ENCODE data around the gene STK11IP. TPM values are rescaled to one million over a fixed set of nuclear protein-coding genes. Genes with fewer than 3 reads are reported as not detected.
A peak's percentile ranks its signal among the peaks of the same experiment; 100 is the strongest.

STK11IP gene
- total and polyA plus RNA-seq, 2 of the 13 experiments (the other 11 are each of a cell fraction or from before 2014, with no cell fraction given): 12.8 to 24.0 TPM

DNA sequence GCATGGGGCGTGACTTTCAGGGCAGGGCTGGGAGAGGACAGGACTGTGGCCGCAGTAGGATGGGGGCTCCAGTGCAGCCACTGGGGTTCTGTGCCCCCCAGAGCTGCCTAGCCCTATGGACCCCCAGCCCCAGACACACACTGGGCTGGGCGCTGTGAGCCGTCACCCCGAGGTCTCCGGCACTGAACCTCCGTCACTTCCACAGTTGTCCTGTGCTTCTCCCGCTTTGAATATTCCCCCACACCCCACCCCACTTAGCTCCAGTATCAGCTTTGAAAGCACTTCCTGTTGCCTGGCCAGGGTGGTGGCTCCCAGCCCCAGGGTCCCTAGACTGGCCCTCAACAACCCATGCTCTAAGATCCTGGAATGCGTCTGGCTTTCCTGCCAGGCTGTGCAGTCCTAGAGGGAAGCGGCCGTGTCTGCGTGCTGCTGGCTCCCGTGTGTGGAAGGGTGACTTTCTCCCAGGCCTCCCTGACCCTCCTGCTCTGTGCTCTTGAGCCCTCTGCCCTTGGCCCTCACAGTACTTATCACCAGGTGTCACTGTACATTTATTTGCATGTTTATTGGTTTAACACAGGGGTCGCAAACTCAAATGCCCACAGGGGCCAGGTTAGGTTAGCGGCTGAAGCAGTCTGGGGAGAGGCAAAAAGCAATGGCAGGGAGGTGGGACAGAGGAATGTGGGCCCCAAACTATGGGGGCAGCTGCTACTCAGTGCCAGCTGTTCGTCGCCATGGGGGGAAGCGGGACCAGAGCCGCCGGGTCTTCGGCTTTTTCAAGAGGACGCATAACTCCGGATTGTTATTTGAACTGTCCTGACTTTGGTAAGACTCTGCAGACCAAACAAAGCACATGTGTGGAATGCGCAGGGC lies 36.2 kb upstream of the STK11IP start (continued):
- TF ChIP-seq, protein P1, sequence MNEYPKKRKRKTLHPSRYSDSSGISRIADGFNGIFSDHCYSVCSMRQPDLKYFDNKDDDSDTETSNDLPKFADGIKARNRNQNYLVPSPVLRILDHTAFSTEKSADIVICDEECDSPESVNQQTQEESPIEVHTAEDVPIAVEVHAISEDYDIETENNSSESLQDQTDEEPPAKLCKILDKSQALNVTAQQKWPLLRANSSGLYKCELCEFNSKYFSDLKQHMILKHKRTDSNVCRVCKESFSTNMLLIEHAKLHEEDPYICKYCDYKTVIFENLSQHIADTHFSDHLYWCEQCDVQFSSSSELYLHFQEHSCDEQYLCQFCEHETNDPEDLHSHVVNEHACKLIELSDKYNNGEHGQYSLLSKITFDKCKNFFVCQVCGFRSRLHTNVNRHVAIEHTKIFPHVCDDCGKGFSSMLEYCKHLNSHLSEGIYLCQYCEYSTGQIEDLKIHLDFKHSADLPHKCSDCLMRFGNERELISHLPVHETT (CRISPR knock-in tag; conservative IDR thresholded peaks at IDR 0.05): no peak
- TF ChIP-seq RCOR2 (CRISPR knock-in tag; IDR thresholded peaks at IDR 0.05): no peak
- TF ChIP-seq ZFP1 (CRISPR knock-in tag; IDR thresholded peaks at IDR 0.05): no peak
- TF ChIP-seq NR2F1 (CRISPR knock-in tag; IDR thresholded peaks at IDR 0.05): peak in 1 of 2 experiments; percentile 46; a peak in 1 of 4 replicates
- TF ChIP-seq, protein P2, sequence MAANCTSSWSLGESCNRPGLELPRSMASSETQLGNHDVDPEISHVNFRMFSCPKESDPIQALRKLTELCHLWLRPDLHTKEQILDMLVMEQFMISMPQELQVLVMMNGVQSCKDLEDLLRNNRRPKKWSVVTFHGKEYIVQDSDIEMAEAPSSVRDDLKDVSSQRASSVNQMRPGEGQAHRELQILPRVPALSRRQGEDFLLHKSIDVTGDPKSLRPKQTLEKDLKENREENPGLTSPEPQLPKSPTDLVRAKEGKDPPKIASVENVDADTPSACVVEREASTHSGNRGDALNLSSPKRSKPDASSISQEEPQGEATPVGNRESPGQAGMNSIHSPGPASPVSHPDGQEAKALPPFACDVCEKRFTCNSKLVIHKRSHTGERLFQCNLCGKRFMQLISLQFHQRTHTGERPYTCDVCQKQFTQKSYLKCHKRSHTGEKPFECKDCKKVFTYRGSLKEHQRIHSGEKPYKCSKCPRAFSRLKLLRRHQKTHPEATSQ (CRISPR knock-in tag; IDR thresholded peaks at IDR 0.05; ENCODE audit: borderline replicate concordance): no peak
- TF ChIP-seq ZNF569 (CRISPR knock-in tag; IDR thresholded peaks at IDR 0.05; ENCODE audit: borderline replicate concordance): no peak
- TF ChIP-seq ZNF354B (CRISPR knock-in tag; IDR thresholded peaks at IDR 0.05): no peak
- TF ChIP-seq ZNF670 (CRISPR knock-in tag; IDR thresholded peaks at IDR 0.05; ENCODE audit: borderline replicate concordance): no peak
- TF ChIP-seq, protein P3, sequence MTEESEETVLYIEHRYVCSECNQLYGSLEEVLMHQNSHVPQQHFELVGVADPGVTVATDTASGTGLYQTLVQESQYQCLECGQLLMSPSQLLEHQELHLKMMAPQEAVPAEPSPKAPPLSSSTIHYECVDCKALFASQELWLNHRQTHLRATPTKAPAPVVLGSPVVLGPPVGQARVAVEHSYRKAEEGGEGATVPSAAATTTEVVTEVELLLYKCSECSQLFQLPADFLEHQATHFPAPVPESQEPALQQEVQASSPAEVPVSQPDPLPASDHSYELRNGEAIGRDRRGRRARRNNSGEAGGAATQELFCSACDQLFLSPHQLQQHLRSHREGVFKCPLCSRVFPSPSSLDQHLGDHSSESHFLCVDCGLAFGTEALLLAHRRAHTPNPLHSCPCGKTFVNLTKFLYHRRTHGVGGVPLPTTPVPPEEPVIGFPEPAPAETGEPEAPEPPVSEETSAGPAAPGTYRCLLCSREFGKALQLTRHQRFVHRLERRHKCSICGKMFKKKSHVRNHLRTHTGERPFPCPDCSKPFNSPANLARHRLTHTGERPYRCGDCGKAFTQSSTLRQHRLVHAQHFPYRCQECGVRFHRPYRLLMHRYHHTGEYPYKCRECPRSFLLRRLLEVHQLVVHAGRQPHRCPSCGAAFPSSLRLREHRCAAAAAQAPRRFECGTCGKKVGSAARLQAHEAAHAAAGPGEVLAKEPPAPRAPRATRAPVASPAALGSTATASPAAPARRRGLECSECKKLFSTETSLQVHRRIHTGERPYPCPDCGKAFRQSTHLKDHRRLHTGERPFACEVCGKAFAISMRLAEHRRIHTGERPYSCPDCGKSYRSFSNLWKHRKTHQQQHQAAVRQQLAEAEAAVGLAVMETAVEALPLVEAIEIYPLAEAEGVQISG (CRISPR knock-in tag; IDR thresholded peaks at IDR 0.05): no peak; the same call in 1 of the 2 replicates
- TF ChIP-seq, protein P4, sequence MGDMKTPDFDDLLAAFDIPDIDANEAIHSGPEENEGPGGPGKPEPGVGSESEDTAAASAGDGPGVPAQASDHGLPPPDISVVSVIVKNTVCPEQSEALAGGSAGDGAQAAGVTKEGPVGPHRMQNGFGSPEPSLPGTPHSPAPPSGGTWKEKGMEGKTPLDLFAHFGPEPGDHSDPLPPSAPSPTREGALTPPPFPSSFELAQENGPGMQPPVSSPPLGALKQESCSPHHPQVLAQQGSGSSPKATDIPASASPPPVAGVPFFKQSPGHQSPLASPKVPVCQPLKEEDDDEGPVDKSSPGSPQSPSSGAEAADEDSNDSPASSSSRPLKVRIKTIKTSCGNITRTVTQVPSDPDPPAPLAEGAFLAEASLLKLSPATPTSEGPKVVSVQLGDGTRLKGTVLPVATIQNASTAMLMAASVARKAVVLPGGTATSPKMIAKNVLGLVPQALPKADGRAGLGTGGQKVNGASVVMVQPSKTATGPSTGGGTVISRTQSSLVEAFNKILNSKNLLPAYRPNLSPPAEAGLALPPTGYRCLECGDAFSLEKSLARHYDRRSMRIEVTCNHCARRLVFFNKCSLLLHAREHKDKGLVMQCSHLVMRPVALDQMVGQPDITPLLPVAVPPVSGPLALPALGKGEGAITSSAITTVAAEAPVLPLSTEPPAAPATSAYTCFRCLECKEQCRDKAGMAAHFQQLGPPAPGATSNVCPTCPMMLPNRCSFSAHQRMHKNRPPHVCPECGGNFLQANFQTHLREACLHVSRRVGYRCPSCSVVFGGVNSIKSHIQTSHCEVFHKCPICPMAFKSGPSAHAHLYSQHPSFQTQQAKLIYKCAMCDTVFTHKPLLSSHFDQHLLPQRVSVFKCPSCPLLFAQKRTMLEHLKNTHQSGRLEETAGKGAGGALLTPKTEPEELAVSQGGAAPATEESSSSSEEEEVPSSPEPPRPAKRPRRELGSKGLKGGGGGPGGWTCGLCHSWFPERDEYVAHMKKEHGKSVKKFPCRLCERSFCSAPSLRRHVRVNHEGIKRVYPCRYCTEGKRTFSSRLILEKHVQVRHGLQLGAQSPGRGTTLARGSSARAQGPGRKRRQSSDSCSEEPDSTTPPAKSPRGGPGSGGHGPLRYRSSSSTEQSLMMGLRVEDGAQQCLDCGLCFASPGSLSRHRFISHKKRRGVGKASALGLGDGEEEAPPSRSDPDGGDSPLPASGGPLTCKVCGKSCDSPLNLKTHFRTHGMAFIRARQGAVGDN (CRISPR knock-in tag; IDR thresholded peaks at IDR 0.05): peak; percentile 60
- no peak for TF ChIP-seq DR1 (CRISPR knock-in tag; IDR thresholded peaks at IDR 0.05)
- TF ChIP-seq KLF12 (CRISPR knock-in tag; IDR thresholded peaks at IDR 0.05; ENCODE audit: borderline replicate concordance): no peak
- TF ChIP-seq ZFP36L1 (CRISPR knock-in tag; IDR thresholded peaks at IDR 0.05): no peak
- TF ChIP-seq U2AF1 (optimal IDR thresholded peaks at IDR 0.05; ENCODE audit: low read depth, low read length): no peak
- no peak for TF ChIP-seq ZNF224 (CRISPR knock-in tag; IDR thresholded peaks at IDR 0.05)
- no peak; the same call in 1 of the 2 replicates for TF ChIP-seq ZNF44 (CRISPR knock-in tag; IDR thresholded peaks at IDR 0.05)
- TF ChIP-seq ZMYM3 (CRISPR knock-in tag; IDR thresholded peaks at IDR 0.05): no peak

All from HepG2 (cell line).